Trophoblast cell (in vitro differentiated cells and primary cell): ENCODE measurements around the gene RAB1B.
A peak's percentile ranks its signal among the peaks of the same experiment; 100 is the strongest.

Source experiments
- DNase-seq, 2 donors: peaks; one replicate each; pipeline ENCODE4 v3.0.0-alpha.2; 2016
- H2AFZ ChIP-seq: 2 replicates; pipeline ENCODE4 v1.6.1; 2013; ENCODE audit warnings: low read length, moderate library complexity, mild to moderate bottlenecking; ENCODE audit not compliant: insufficient read depth, poor library complexity
- H2AK5ac ChIP-seq: 2 replicates; pipeline ENCODE4 v1.6.1; 2013; ENCODE audit warnings: mild to moderate bottlenecking, low read length
- H2BK120ac ChIP-seq: 2 replicates; pipeline ENCODE4 v1.6.1; 2013; ENCODE audit warnings: low read length, mild to moderate bottlenecking, moderate library complexity; ENCODE audit not compliant: insufficient read depth, poor library complexity
- H2BK12ac ChIP-seq: 2 replicates; pipeline ENCODE4 v1.6.1; 2013; ENCODE audit warnings: mild to moderate bottlenecking, low read length, moderate library complexity
- H2BK5ac ChIP-seq: 2 replicates; pipeline ENCODE4 v1.6.1; 2013; ENCODE audit warnings: low read length, low read depth, moderate library complexity, mild to moderate bottlenecking; ENCODE audit not compliant: poor library complexity
- H3K14ac ChIP-seq: 2 replicates; pipeline ENCODE4 v1.6.1; 2013; ENCODE audit warnings: mild to moderate bottlenecking, low read length
- H3K18ac ChIP-seq: 2 replicates; pipeline ENCODE4 v1.6.1; 2013; ENCODE audit warnings: mild to moderate bottlenecking, low read length
- H3K23ac ChIP-seq: 2 replicates; pipeline ENCODE4 v1.6.1; 2013; ENCODE audit warnings: low read length
- H3K27ac ChIP-seq: 2 replicates; pipeline ENCODE4 v1.5.1; 2013; ENCODE audit warnings: low read depth, mild to moderate bottlenecking, inconsistent platforms, low read length, moderate library complexity
- H3K27me3 ChIP-seq: 2 replicates; pipeline ENCODE4 v1.6.1; 2013; ENCODE audit warnings: inconsistent platforms, mild to moderate bottlenecking, low read length, moderate library complexity; ENCODE audit not compliant: insufficient read depth
- H3K36me3 ChIP-seq, 2 experiments: 1 replicate in 1 of 2; 2 replicates in 1 of 2; pipeline ENCODE4 v1.6.1; 2013; ENCODE audit warnings: low read length in 2 of 2, mild to moderate bottlenecking in 2 of 2, moderate library complexity in 1 of 2; ENCODE audit not compliant: insufficient read depth in 2 of 2, control insufficient read depth in 1 of 2
- H3K4ac ChIP-seq: 2 replicates; pipeline ENCODE4 v1.6.1; 2013; ENCODE audit warnings: low read depth, mild to moderate bottlenecking, low read length, moderate library complexity
- H3K4me1 ChIP-seq, 2 experiments: 1 replicate in 1 of 2; 2 replicates in 1 of 2; pipeline ENCODE4 v1.6.1; 2013; ENCODE audit warnings: low read length in 2 of 2, mild to moderate bottlenecking in 2 of 2, moderate library complexity in 1 of 2; ENCODE audit not compliant: insufficient read depth in 2 of 2, control insufficient read depth in 1 of 2
- H3K4me2 ChIP-seq: 2 replicates; pipeline ENCODE4 v1.6.1; 2013; ENCODE audit warnings: inconsistent platforms, mild to moderate bottlenecking, low read length, moderate library complexity
- H3K4me3 ChIP-seq: 2 replicates; pipeline ENCODE4 v1.5.1; 2013; ENCODE audit warnings: mild to moderate bottlenecking, low read depth, low read length, inconsistent platforms
- H3K79me1 ChIP-seq: one replicate; pipeline ENCODE4 v1.6.1; 2013; ENCODE audit warnings: low read length
- H3K79me2 ChIP-seq: 2 replicates; pipeline ENCODE4 v1.6.1; 2013; ENCODE audit warnings: low read length, mild to moderate bottlenecking; ENCODE audit not compliant: control insufficient read depth, insufficient read depth, poor library complexity
- H3K9ac ChIP-seq: 2 replicates; pipeline ENCODE4 v1.6.1; 2013; ENCODE audit warnings: mild to moderate bottlenecking, low read length
- H3K9me3 ChIP-seq: 2 replicates; pipeline ENCODE4 v1.6.1; 2013; ENCODE audit warnings: low read depth, mild to moderate bottlenecking, control low read depth, inconsistent platforms, low read length; ENCODE audit not compliant: insufficient read depth
- H4K12ac ChIP-seq: 2 replicates; pipeline ENCODE4 v1.6.1; 2013; ENCODE audit warnings: low read depth, mild to moderate bottlenecking, low read length, moderate library complexity
- H4K8ac ChIP-seq: 2 replicates; pipeline ENCODE4 v1.6.1; 2013; ENCODE audit warnings: low read depth, mild to moderate bottlenecking, low read length, moderate library complexity
- H4K91ac ChIP-seq: one replicate; pipeline ENCODE4 v1.6.1; 2013; ENCODE audit warnings: low read depth, mild to moderate bottlenecking, low read length, moderate library complexity
- WGBS: extraction: QIAGEN DNeasy Blood & Tissue Kit; methylation state at CpG from one replicate; pipeline ENCODE4 v1.1.7; 2013; ENCODE audit warnings: missing lambda C conversion rate; ENCODE audit not compliant: insufficient read length, insufficient coverage; ENCODE audit errors: extremely low coverage; 5-methylcytosine and 5-hydroxymethylcytosine counted together

Gene RAB1B

DNA sequence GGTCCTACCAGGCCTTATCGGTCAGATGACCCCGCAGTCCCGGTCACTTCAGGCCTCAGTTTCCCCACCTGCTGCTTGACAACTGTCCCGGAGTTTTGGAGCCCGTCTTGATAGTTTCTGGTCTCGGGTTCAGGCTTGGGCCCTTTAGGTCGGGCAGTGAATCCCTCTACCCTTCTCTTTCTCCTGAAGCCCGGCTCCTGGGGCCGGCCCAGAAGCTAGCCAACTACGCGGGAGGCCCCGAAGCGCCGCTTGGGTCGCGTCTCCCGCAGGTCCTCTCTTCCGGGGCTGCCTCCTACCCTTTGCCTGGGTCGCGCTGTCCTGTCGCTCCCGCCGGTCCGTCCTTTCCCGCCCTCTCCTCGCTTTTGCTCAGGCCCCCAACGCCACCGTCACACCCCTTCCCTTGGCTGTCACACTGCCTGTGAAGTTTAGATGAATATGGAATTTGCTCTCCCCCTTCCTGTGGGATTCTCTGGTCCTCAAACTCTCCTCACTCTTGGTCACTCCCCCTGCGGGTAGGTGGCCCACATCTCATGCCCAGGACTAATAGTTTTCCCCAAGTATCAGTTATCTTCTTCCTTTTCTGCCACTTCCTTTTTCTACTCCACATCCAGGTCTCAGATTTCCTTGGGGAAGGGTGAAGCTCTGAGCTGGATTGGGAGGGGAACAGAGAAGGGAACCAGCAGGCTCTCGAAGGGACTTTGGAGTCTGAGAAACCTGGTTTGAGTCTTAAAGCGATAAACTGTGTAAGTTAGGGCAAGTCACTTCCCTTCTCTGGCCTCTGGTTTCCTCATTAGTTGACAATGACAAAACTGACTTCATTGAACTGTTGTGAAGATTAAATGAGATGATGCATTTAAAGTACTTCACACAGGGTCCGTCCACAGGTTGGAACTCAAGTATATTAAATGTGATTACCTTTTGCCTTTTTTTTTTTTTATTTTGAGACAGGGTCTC, 790 bp downstream of the RAB1B start:
- Histone ChIP-seq H3K14ac (peak overlapping the region; percentile 66), H3K9ac (peak overlapping the region; percentile 86), H2BK12ac (no peak overlapping the region), H2BK120ac (peak overlapping the region; percentile 78), H3K9me3 (no peaks in the 10 kb centered on the region), H4K8ac (peak overlapping the region; percentile 88), H3K4ac (peak overlapping the region; percentile 81), H3K4me1 (no peaks in the 10 kb centered on the region), H3K4me3 (peak overlapping the region; percentile 94), H2BK5ac (peak overlapping the region; percentile 55), H4K12ac (peak overlapping the region; percentile 76), H4K91ac (peak overlapping the region; percentile 96), H3K79me2 (peaks cover 10% of the 10 kb centered on the region), H3K4me2 (peak overlapping the region; percentile 76), H2AK5ac (peak overlapping the region; percentile 40), H3K27me3 (no peaks in the 10 kb centered on the region), H2AFZ (peak overlapping the region; percentile 57), H3K36me3 (peaks cover 55 to 58% of the 10 kb centered on the region in 2 experiments), H3K18ac (peak overlapping the region; percentile 22), H3K79me1 (peaks cover 15% of the 10 kb centered on the region), H3K27ac (peak overlapping the region; percentile 92), H3K23ac (no peak overlapping the region)
- WGBS, result no CpG with 5 or more reads among the region's 32 CpGs
- peak in 1 of 2 donors; percentile 62 for DNase-seq

DNA sequence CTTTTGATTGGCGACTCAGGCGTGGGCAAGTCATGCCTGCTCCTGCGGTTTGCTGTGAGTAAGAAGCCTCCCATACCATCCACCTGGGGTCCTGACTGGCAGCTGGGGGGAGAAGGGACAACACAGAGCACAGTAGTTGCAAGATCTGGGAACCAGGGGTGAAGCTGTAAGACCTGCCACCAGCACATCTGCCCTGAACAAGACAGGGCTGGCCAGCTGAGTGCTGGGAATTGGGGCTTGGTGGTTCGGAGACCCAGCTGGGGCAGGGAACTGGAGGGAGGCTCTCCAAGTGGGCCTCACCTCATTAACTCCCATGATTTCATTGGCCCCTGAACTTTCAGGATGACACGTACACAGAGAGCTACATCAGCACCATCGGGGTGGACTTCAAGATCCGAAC, 3.4 kb downstream of the RAB1B start:
- H3K79me2 ChIP-seq, result peaks cover 10% of the 10 kb centered on the region
- no peak overlapping the region for H3K23ac ChIP-seq
- H3K4me3 ChIP-seq, result no peak overlapping the region
- H3K36me3 ChIP-seq, result peaks cover 50 to 55% of the 10 kb centered on the region in 2 experiments
- no peak overlapping the region for H2AFZ ChIP-seq
- no CpG with 5 or more reads among the region's 7 CpGs for WGBS
- no peak overlapping the region for H2AK5ac ChIP-seq
- H3K27me3 ChIP-seq, result no peaks in the 10 kb centered on the region
- no peaks in the 10 kb centered on the region for H3K9me3 ChIP-seq
- no peak overlapping the region for H4K91ac ChIP-seq
- H3K79me1 ChIP-seq, result peaks cover 15% of the 10 kb centered on the region
- no peak overlapping the region for H3K18ac ChIP-seq
- no peak overlapping the region for H3K4me2 ChIP-seq
- H3K4ac ChIP-seq, result no peak overlapping the region
- no peak overlapping the region for H3K27ac ChIP-seq
- H2BK5ac ChIP-seq, result no peak overlapping the region
- no peak overlapping the region for H3K9ac ChIP-seq
- no peaks in the 10 kb centered on the region for H3K4me1 ChIP-seq
- H2BK120ac ChIP-seq, result no peak overlapping the region
- DNase-seq, result no peak
- no peak overlapping the region for H4K8ac ChIP-seq
- no peak overlapping the region for H4K12ac ChIP-seq
- H3K14ac ChIP-seq, result no peak overlapping the region
- no peak overlapping the region for H2BK12ac ChIP-seq

DNA sequence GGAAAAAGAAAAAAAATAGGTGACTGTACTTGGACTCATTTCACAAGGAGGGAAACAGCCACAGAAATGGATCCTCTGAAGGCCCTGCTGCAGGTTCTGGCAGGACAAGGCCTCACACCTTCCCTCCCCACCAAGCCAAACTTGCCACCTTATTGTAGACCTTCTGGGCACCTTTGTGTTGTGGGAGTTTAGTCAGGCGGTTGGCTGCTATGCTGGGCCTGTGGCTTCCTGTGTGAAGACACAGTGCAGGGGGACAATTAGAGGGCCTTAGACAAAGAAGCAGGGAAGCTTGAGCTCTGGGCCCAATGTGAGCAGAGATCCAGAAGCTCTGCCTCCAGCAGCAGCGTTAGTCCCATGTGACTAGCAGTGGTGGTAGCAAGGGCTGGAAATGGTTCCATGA, 4.2 kb downstream of the RAB1B start:
- no peak overlapping the region for H2BK120ac ChIP-seq
- no peak overlapping the region for H3K14ac ChIP-seq
- peaks cover under 1 to 3% of the 10 kb centered on the region in 2 experiments for H3K4me1 ChIP-seq
- no peaks in the 10 kb centered on the region for H3K9me3 ChIP-seq
- H3K23ac ChIP-seq, result no peak overlapping the region
- H3K79me1 ChIP-seq, result peaks cover 12% of the 10 kb centered on the region
- H3K18ac ChIP-seq, result no peak overlapping the region
- no peak overlapping the region for H3K4me2 ChIP-seq
- H2AFZ ChIP-seq, result no peak overlapping the region
- H2BK5ac ChIP-seq, result no peak overlapping the region
- no peak overlapping the region for H3K27ac ChIP-seq
- no CpG with 5 or more reads among the region's 2 CpGs for WGBS
- H3K79me2 ChIP-seq, result peaks cover 10% of the 10 kb centered on the region
- no peak for DNase-seq
- no peak overlapping the region for H2BK12ac ChIP-seq
- H4K12ac ChIP-seq, result no peak overlapping the region
- no peak overlapping the region for H3K9ac ChIP-seq
- no peak overlapping the region for H4K91ac ChIP-seq
- no peak overlapping the region for H4K8ac ChIP-seq
- no peak overlapping the region for H3K4ac ChIP-seq
- peaks cover 50 to 56% of the 10 kb centered on the region in 2 experiments for H3K36me3 ChIP-seq
- H3K27me3 ChIP-seq, result no peaks in the 10 kb centered on the region
- H3K4me3 ChIP-seq, result no peak overlapping the region
- no peak overlapping the region for H2AK5ac ChIP-seq

DNA sequence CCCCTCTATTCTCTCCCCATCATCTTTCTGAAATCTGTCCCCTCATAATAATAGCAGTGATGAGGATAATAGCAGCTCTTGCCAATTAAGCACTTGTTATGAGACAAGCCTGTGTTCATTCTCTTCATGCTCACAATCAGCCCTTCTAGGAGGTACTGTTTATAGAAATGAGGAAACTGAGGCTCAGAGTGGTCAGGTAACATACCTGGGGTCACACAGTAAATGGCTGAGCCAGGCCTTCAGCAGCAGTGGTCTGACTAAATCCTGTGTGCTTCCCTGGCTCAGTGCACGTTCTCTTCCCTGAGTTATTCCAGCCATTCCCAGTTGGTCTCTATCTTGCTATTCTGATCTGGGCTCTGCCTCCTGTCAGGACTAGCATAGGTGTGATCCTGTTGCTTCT, 5.8 kb downstream of the RAB1B start:
- no peak overlapping the region for H3K4me2 ChIP-seq
- H4K91ac ChIP-seq, result no peak overlapping the region
- H3K9me3 ChIP-seq, result no peaks in the 10 kb centered on the region
- H2AFZ ChIP-seq, result no peak overlapping the region
- H3K4me1 ChIP-seq, result peaks cover 5 to 7% of the 10 kb centered on the region in 2 experiments
- H3K9ac ChIP-seq, result no peak overlapping the region
- no peak overlapping the region for H4K12ac ChIP-seq
- no peaks in the 10 kb centered on the region for H3K27me3 ChIP-seq
- no peak overlapping the region for H3K14ac ChIP-seq
- no peak overlapping the region for H3K23ac ChIP-seq
- H3K4ac ChIP-seq, result no peak overlapping the region
- peaks cover 50 to 56% of the 10 kb centered on the region in 2 experiments for H3K36me3 ChIP-seq
- H4K8ac ChIP-seq, result no peak overlapping the region
- no peak overlapping the region for H2BK12ac ChIP-seq
- H3K27ac ChIP-seq, result no peak overlapping the region
- no CpG with 5 or more reads among the region's 1 CpG for WGBS
- H2BK5ac ChIP-seq, result no peak overlapping the region
- no peak overlapping the region for H2AK5ac ChIP-seq
- no peak overlapping the region for H2BK120ac ChIP-seq
- peaks cover 1% of the 10 kb centered on the region for H3K79me2 ChIP-seq
- H3K4me3 ChIP-seq, result no peak overlapping the region
- no peak overlapping the region for H3K18ac ChIP-seq
- H3K79me1 ChIP-seq, result no peaks in the 10 kb centered on the region
- no peak for DNase-seq
